NB4 (cell line): ENCODE data around the gene L3MBTL3.
A peak's percentile ranks its signal among the peaks of the same experiment; 100 is the strongest.

Experiments
- DNase-seq: peaks from one replicate; pipeline ENCODE4 v3.0.0; 2010; ENCODE audit warnings: low read depth
- H3K4me3 ChIP-seq: one replicate; pipeline ENCODE4 v1.5.1; 2011; ENCODE audit warnings: mild to moderate bottlenecking, low read depth, low read length, moderate library complexity
- MYC ChIP-seq: IDR thresholded peaks from 2 replicates; pipeline ENCODE4 v1.6.1; 2011; ENCODE audit warnings: low read depth, low read length
- POLR2A ChIP-seq: IDR thresholded peaks from 2 replicates; pipeline ENCODE4 v1.6.1; 2011; ENCODE audit warnings: mild to moderate bottlenecking; ENCODE audit not compliant: insufficient read length; ENCODE audit errors: extremely low read depth
- TF ChIP-seq, protein P1 (sequence below): IDR thresholded peaks from 2 replicates; pipeline ENCODE4 v1.6.1; 2011; ENCODE audit warnings: low read depth, low read length
- TF ChIP-seq, protein P2 (sequence below): IDR thresholded peaks from one replicate; pipeline ENCODE4 v1.5.1; 2012; ENCODE audit warnings: low read depth, low read length

The L3MBTL3 gene

DNA sequence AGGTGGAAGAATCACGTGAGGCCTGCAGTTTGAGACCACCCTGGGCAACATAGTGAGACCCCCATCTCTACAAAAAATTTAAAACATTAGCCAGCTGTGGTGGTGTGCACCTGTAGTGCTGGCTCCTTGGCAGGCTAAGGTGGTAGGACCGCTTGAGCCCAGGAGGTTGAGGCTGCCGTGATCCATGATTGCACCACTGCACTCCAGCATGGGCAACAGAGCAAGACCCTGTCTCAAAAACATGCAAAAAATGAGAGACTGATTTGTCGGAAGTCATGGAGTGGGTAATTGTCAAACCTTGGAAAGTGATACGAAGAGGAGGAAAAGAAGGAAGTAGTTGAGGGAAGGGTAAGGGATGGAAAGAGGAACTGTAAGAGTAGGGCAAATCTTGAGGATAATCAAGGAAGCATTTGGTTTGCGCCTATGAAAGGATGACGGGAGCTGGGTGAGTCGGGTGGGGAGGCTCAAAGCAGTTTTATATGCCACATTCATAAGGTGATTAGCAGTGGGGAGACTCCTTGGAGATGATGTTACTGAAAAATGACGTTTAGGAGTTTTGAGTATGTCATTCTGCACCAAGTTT, 14.5 kb downstream of the L3MBTL3 start:
- DNase-seq: no peak
- TF ChIP-seq, protein P1, sequence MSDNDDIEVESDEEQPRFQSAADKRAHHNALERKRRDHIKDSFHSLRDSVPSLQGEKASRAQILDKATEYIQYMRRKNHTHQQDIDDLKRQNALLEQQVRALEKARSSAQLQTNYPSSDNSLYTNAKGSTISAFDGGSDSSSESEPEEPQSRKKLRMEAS: no peak
- TF ChIP-seq, protein P2, sequence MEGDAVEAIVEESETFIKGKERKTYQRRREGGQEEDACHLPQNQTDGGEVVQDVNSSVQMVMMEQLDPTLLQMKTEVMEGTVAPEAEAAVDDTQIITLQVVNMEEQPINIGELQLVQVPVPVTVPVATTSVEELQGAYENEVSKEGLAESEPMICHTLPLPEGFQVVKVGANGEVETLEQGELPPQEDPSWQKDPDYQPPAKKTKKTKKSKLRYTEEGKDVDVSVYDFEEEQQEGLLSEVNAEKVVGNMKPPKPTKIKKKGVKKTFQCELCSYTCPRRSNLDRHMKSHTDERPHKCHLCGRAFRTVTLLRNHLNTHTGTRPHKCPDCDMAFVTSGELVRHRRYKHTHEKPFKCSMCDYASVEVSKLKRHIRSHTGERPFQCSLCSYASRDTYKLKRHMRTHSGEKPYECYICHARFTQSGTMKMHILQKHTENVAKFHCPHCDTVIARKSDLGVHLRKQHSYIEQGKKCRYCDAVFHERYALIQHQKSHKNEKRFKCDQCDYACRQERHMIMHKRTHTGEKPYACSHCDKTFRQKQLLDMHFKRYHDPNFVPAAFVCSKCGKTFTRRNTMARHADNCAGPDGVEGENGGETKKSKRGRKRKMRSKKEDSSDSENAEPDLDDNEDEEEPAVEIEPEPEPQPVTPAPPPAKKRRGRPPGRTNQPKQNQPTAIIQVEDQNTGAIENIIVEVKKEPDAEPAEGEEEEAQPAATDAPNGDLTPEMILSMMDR: no peak
- TF ChIP-seq MYC: no peak
- no peak for TF ChIP-seq POLR2A
- H3K4me3 ChIP-seq: no peak overlapping the region

DNA sequence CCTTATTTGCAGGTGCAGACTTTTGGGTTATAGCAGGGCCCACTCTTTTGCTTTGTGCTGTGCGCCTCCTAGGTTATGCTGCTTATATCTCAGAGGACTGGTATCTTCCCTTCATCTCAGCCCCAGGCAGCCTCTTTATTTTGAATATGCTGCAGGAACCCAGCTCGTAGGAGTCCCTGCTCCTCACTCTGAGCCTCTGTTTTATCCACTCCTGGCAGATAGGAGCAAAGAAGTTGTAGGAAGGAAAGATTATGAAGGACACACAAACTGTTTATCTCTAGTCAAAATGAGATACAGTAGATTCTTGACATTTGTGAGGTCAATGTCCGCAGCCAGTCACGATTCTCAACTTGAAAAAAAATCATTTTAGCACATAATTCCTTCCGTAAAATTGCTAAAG, 15.6 kb downstream of the L3MBTL3 start:
- TF ChIP-seq POLR2A (no peak), MYC (no peak)
- TF ChIP-seq, protein P1: no peak
- DNase-seq: no peak
- H3K4me3 ChIP-seq: no peak overlapping the region

DNA sequence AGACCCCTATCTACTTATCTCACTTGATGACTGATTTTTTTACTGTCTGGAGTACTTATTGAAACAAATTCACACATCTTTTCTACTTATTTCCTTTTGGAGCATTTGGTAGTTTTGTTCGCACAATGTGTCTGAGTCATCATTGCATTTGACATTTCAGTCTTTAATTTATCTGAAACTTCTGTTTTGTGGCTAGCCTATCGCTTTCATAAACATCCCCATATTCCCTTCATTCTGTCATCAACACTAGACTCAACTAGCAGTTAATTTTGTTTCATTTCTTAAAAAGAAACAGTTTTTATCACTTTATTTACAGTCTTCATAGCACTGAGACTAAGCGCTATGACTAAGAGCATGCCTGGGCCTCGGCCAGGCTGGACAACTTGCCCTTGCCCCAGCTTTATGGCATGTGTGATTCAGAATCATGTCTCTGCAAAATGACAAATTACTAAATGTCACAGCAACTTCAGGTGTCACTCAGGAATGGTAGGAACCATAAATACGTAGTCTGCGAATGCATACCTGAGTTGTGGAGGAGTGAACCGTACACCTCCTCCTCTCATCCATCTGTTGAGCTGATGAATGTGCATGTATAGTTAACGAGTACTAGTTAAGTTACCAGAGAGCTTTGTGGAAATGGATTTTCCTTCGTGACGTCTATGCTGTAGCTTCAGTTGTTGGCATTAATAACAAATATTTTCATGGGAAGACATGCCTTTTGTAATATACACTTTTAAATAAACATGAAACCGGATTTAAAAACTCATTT, 16.2 kb downstream of the L3MBTL3 start:
- no peak for DNase-seq
- TF ChIP-seq MYC: no peak
- TF ChIP-seq POLR2A: no peak
- TF ChIP-seq, protein P2: no peak
- TF ChIP-seq, protein P1: no peak
- no peak overlapping the region for H3K4me3 ChIP-seq

DNA sequence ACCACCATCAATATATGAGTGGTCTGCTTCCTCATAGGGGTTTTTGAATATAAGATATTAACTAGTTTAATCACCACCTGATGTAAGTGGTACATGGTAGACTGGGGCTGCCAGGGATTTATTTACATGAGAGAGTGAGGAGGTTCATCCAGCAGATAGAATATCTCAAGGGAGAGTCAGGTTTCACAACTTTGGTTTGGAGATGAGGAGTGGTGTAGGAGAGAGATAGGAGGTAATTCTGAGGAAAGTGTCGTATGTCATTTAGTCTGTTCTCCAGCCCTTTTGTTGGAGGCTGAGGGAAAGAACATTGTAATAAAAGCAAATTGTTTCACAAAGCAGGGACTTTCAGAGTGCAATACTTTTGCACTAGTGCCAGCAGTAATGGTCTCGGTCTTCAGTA, 16.8 kb downstream of the L3MBTL3 start:
- no peak for DNase-seq
- H3K4me3 ChIP-seq: no peak overlapping the region
- TF ChIP-seq, protein P2: no peak
- TF ChIP-seq POLR2A (no peak), MYC (no peak)
- TF ChIP-seq, protein P1: no peak

DNA sequence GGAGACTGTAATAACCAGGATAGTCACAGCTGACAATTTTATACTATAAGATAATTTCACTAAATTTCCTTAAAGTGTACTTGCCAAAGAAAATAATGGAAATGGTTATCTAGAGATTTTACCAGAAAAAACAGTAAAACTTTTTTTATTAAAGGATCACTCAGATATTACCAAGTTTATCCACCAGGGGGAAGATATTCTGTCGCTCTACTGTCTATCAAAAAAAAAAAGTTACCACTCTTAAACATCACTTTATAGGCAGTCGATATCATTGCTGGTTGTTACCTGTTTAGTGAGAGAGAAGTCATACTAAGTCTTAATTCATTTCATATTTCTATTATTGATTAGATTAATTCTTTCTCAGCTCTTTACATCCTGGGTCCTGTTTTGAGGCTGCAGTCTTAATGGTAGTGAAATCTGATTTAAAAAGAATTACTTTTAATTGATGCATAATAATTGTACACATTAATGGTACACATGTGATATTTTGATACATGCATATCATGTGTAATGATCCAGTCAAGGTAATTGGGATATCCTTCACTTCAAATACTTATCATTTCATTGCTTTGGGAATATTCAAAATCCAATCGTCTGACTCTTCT, 18.9 kb downstream of the L3MBTL3 start:
- no peak overlapping the region for H3K4me3 ChIP-seq
- DNase-seq: no peak
- no peak for TF ChIP-seq MYC
- TF ChIP-seq, protein P2: peak; percentile 38

DNA sequence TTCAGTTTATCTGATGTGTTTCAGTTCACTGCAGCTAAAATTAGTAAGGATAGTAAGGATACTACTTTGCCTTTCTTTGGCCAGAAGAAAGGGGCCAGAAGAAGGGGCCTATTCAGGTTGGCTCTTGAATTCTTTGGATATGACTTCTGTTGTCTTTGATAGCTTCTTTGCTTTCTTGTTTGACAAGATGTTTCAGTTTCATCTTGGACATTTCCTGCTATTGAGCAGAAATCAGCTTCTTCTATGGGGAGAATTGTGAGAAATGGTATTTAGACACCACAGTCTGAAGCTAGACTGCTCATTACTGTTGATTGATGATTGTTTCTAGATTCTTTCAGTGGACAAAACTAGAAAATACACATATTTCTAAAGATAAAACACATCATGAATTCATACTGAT, 23.2 kb downstream of the L3MBTL3 start:
- DNase-seq: no peak
- TF ChIP-seq, protein P1: no peak
- TF ChIP-seq, protein P2: no peak
- TF ChIP-seq POLR2A (no peak), MYC (no peak)
- no peak overlapping the region for H3K4me3 ChIP-seq
